ACC112 (cell line): ENCODE results near the gene SH2D1A.

Source experiments
- H2AFZ ChIP-seq: fragments of 200-600 bp; sonication (generic); one replicate; pipeline ENCODE4 v1.6.0; 2017; ENCODE audit warnings: antibody characterized with exemption, low read length; ENCODE audit not compliant: unreplicated experiment
- H3K27ac ChIP-seq: fragments of 200-600 bp; sonication (generic); 2 replicates; pipeline ENCODE4 v1.5.1; 2014; ENCODE audit warnings: low read depth, mild to moderate bottlenecking, antibody characterized with exemption, low read length, moderate library complexity
- H3K27me3 ChIP-seq: fragments of 200-600 bp; sonication (generic); 2 replicates; pipeline ENCODE4 v1.6.1; 2014; ENCODE audit warnings: mild to moderate bottlenecking, antibody characterized with exemption, low read length, moderate library complexity, mixed read lengths; ENCODE audit not compliant: insufficient read depth
- H3K36me3 ChIP-seq: fragments of 200-600 bp; sonication (generic); 2 replicates; pipeline ENCODE4 v1.6.1; 2016; ENCODE audit warnings: mild to moderate bottlenecking, antibody characterized with exemption, low read length, moderate library complexity, mixed read lengths; ENCODE audit not compliant: insufficient read depth
- H3K4me1 ChIP-seq: fragments of 200-600 bp; sonication (generic); one replicate; pipeline ENCODE4 v1.6.1; 2016; ENCODE audit warnings: low read length, mixed read lengths; ENCODE audit not compliant: insufficient read depth, unreplicated experiment, control insufficient read depth
- H3K4me3 ChIP-seq: fragments of 200-600 bp; sonication (generic); 2 replicates; pipeline ENCODE4 v1.5.1; 2014; ENCODE audit warnings: mild to moderate bottlenecking, low read depth, low read length
- H3K79me2 ChIP-seq: fragments of 200-600 bp; sonication (generic); one replicate; pipeline ENCODE4 v1.6.0; 2016; ENCODE audit warnings: low read length; ENCODE audit not compliant: control insufficient read depth, unreplicated experiment, insufficient read depth

Gene SH2D1A

GRCh38 chrX:124415115-124415800 is 68.9 kb downstream of the SH2D1A start:
- Histone ChIP-seq H3K4me3 (no peak overlapping the region), H3K36me3 (no peaks in the 10 kb centered on the region), H2AFZ (no peak overlapping the region), H3K79me2 (no peaks in the 10 kb centered on the region), H3K27ac (no peak overlapping the region), H3K27me3 (no peaks in the 10 kb centered on the region), H3K4me1 (no peaks in the 10 kb centered on the region)

DNA sequence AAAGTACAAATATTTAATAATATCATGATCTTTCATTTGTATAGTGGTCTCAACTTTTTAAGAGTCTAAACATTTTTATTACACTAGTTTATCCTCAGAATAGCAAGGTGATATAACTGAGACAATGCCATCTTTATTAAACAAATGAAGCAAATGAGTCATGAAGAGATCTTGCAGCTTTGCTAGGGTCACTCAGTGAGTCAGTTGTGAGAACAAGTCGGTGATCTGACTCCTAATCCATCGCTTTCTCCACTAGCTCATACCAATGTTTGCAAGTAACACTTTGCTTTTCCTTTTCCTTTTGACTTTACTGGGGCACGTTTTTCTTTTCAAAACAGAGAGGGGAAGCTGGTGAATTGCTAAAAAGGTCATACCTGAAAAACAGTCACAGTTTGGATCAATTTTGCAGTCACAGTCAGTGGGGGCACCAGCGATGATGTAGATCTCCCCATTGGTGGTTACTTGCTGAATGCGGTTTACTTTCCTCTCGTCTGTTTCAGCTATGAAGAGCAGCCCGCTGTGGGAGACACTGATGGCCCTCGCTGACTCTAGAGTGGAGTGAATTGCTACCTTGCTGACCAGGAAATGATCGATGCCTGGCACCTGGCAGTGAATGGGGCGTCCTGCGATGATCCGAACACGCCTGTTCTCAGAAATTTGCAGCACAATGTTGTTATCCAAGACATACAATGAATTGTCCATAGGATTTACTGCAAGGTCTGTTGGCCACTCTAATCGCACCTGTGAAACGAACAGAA is 75.7 kb downstream of the SH2D1A start:
- H2AFZ ChIP-seq = no peak overlapping the region
- H3K27me3 ChIP-seq = no peaks in the 10 kb centered on the region
- no peaks in the 10 kb centered on the region for H3K4me1 ChIP-seq
- no peaks in the 10 kb centered on the region for H3K79me2 ChIP-seq
- H3K36me3 ChIP-seq = no peaks in the 10 kb centered on the region
- no peak overlapping the region for H3K27ac ChIP-seq
- H3K4me3 ChIP-seq = no peak overlapping the region
